GM21723 (cell line): Measurements from ENCODE around the gene SHH.
"Not testable (repeated sequence)": the region's sequence is repeated elsewhere in the genome, so short reads cannot be mapped to it uniquely, and the experiment has no call there.

ENCODE experiments used
- ATAC-seq: cut with Tn5 transposase; IDR thresholded peaks from one replicate; pipeline ENCODE4 v1.9.1; 2021; ENCODE audit warnings: mild to moderate bottlenecking, moderate library complexity; ENCODE audit not compliant: unreplicated experiment

SHH gene

GRCh38 chr7:155820788-155821187 is 8.5 kb upstream of the SHH start:
- no peak for ATAC-seq

GRCh38 chr7:155820246-155820645 is 8.0 kb upstream of the SHH start:
- no peak for ATAC-seq

GRCh38 chr7:155819186-155819585 is 6.9 kb upstream of the SHH start:
- no peak for ATAC-seq

GRCh38 chr7:155818820-155819168 is 6.5 kb upstream of the SHH start:
- ATAC-seq: no peak

- ATAC-seq: no peak
Measured at GRCh38 chr7:155818154-155818819, 6.0 kb upstream of the SHH start.

- not testable (repeated sequence) for ATAC-seq
Measured at GRCh38 chr7:155817515-155817914, 5.3 kb upstream of the SHH start.

- no peak for ATAC-seq
Measured at GRCh38 chr7:155816996-155817395, 4.7 kb upstream of the SHH start.

GRCh38 chr7:155816192-155816508 is 3.9 kb upstream of the SHH start:
- ATAC-seq: no peak

- peak; percentile 86 for ATAC-seq
Measured at GRCh38 chr7:155815332-155816191, 3.3 kb upstream of the SHH start.

GRCh38 chr7:155814316-155815276 is 2.3 kb upstream of the SHH start:
- peak; percentile 13 for ATAC-seq

- no peak for ATAC-seq
Measured at GRCh38 chr7:155813546-155814315, 1.5 kb upstream of the SHH start.

GRCh38 chr7:155813125-155813524 is 862 bp upstream of the SHH start:
- no peak for ATAC-seq

GRCh38 chr7:155811560-155811894 is 736 bp downstream of the SHH start:
- no peak for ATAC-seq

- ATAC-seq: no peak
Measured at GRCh38 chr7:155810770-155811559, 1.3 kb downstream of the SHH start.

- no peak for ATAC-seq
Measured at GRCh38 chr7:155809947-155810769, 2.1 kb downstream of the SHH start.

GRCh38 chr7:155809332-155809946 is 2.8 kb downstream of the SHH start:
- no peak for ATAC-seq

- no peak for ATAC-seq
Measured at GRCh38 chr7:155808549-155809331, 3.5 kb downstream of the SHH start.
